GM19043 (cell line): Measurements from ENCODE around the gene KCNA4.
"Not testable (repeated sequence)": the region's sequence is repeated elsewhere in the genome, so short reads cannot be mapped to it uniquely, and the experiment has no call there.

Experiments used
- ATAC-seq: cut with Tn5 transposase; IDR thresholded peaks from one replicate; pipeline ENCODE4 v1.9.1; 2021; ENCODE audit warnings: low read depth; ENCODE audit not compliant: unreplicated experiment

KCNA4 gene

DNA sequence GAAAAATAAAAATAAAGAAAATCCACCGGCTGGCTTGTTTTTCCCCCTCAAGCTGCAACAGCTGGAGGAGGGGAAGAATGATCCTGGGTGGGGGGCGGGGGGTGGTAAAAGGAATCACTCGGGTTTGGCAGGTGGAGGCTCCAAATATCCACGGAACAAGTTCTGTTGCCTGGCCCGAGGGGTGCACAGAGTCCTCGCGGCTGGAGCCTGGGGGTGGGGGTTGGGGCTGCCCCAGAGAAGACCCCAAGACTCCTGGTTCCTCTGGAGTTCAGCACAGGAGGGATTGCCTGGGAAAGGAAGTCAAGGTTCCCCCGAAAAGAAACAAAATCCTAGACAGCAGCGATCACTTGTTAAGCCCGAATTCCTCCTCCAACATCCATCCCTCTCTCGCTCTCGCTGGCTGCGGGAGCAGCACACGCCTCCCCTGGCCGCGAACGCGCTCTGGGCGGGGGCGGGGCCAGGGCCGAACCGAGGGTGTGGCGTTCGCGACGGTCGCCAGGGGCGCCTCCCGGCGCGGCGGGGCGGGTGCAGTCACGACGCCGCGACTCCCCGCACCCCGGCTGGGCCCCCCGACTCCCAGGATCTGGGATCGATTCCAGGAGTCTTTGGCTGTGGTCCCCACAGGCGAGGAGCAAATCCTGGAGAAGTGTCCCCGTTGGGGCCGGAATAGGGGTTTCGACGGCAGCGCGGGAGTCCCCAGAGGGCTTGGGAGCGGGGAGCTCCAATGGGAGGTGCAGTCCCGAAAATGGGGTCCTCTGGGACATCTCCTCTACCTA lies at the start of gene KCNA4:
KCNA4 (minus strand) TSS at position 443 of the 776 bp plus-strand sequence. CDS start 4,352 bp downstream, outside the sequence.
- ATAC-seq = no peak

DNA sequence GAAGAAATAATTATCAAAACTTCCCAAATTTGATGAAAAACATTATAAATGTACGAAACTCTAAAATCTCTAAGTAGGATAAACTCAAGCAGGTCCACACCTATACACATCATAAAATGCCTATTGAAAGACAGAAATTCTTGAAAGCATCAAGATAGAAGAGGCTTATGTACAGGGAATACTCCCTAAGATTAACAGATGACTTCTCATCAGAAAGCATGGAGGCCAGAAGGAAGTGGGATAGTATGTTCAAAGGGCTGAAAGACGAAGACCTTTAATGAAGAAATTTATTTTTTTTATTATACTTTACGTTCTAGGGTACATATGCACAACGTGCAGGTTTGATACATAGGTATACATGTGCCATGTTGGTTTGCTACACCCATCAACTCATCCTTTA lies 45.3 kb upstream of the KCNA4 start:
- no peak for ATAC-seq

DNA sequence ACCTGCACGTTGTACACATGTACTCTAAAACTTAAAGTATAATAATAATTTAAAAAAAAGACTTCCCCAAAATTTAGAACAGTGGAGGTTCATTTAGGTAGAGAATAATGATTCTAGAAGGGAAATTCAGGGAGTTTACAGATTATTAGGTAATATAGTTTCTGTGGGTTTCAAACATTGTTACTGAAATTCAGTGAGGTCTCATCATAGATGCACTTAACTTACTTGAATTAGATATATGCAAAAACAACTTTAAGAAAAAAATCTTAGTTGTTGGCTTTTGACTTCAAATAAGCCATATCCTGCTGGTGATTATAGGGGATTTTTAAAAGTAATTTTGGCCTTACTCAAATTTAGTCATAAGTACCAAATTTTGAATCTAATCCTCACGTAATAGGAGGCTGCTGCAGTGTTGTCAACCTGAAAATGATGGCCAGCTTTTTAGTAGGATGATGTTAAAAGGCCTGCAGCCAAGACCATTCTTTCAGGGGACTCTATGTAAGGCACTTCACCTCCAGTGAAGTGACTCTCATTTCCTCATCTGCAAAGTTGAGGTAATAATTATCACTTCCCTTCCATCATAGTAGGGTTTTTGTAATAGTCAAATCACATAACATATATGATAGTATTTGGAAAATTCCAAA lies 42.5 kb upstream of the KCNA4 start:
- ATAC-seq = no peak

DNA sequence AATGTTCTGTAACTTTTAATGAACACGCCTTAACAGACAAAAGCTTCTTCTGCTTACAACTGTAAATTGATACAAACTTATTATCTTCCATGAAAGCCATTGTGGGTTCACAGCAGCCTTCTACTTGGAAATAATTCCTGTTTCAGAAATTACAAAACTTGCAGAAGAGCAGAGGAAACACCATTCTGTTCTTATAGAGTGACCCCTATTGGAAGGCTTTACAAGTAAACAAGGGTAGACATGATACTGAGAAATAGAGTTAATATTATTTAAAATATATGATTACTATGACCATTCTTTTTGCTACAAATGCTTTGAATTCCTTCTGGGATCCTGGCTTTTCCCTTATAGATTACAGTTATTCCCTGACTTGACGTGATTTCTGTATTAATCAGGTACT lies 32.4 kb upstream of the KCNA4 start:
- no peak for ATAC-seq

DNA sequence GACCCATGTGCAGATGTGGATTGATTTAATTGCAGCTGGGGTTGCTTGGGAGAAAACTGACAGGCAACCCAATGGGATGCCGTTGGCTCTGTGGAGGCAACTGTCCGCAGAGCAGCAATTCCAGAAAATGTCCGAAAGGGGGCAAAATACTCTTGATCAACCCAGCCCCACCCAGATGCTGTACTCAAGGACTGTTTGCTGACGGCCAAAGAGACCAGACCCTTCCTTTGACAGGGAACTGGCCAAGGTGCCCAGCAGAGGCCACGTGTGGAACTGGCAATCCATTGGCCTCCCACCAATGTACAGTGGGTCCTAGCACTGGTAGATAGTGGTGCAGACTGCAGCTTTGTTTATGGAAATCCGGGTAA lies 29.7 kb upstream of the KCNA4 start:
- ATAC-seq = no peak

DNA sequence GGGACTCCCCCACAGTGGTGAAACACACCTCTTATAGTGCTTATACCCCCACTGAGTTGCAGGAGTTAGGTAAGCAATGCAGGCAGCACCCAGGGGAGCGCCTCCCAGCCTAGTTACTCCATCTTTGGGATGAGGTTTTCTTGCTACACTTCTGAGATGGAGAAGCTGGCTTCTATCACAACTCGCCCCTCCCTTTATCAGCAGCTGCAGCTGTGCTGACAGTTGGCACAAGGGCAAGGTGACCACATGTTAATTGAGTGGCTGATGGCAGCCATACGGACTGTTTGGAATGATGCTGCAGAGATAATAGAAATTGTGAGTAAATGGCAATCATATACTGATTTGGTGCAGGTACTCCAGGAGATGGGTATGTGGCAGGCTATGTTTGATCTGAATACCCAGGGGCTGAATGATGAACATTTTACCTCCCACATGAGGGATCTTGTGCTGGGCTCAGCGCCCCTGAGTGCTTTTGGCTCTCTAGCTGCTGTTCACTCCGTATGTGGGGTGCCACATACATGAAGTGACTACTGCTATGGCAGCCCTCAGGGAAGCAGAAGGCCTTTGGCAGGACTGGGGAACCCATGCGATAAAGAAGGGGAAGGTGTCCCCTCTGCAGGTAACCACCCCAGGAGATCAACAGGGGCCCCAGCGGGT lies 29.2 kb upstream of the KCNA4 start:
- no peak for ATAC-seq

DNA sequence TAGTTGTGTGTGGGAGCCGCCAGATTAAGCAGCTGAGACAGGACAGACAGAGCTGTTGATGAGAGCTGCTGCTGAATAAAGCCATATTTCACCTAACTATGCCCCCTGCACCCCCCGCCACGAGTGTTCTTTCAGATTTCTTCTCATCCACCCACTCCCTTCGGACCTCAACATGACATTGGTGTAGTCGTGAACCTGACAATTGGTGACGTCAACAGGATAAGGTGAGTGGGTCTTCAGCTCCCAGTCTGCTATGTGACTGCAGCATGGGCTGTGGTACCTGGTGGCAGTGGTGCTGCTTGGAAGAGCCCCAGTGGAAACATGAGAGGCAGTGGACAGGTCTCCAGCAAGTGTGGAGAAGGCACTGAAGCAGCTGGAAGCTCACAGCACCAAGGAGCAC lies 28.3 kb upstream of the KCNA4 start:
- ATAC-seq = no peak

DNA sequence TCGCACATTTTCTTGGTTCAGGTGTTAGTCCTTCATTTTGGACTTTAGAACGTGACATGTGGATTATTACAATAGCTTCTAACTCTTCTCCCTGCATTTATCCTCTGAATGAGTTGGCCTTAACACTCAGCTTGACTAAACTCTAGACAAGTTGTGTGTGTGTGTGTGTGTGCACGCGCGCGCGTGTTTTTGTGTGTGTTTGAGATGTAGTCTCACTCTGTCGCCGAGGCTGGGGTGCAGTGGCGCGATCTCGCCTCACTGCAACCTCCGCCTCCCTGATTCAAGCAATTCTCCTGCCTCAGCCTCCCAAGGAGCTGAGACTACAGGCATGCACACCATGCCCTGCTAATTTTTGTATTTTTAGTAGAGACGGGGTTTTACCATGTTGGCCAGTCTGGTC lies 24.3 kb upstream of the KCNA4 start:
- no peak for ATAC-seq

DNA sequence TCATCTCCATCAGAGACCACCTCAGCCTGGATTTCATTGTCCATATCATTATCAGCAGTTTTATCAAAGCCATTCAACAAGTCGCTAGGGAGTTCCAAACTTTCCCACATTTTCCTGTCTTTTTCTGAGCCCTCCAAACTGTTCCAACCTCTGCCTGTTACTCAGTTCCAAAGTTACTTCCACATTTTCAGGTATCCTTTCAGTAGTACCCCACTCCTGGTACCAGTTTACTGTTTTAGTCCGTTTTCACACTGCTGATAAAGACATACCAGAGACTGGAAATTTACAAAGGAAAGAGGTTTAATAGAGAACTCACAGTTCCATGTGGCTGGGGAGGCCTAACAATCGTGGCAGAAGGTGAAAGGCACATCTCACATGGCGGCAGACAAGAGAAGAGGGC lies 17.9 kb upstream of the KCNA4 start:
- not testable (repeated sequence) for ATAC-seq

DNA sequence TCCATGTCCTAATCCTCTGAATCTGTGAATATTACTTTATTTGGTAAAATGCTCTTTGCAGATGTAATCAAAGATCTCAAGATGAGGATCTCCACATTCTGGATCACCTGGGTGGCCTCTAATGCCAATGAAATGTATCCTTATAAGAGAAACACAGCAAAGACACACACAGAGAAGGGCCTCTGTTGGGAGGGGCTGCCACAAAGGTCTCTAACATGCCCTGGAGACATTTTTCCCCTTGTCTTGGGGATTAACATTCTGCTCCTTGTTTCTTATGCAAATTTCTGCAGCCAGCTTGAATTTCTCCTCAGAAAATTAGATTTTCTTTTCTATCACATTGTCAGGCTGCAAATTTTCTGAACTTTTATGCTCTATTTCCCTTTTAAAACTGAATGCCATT lies 17.3 kb upstream of the KCNA4 start:
- not testable (repeated sequence) for ATAC-seq

DNA sequence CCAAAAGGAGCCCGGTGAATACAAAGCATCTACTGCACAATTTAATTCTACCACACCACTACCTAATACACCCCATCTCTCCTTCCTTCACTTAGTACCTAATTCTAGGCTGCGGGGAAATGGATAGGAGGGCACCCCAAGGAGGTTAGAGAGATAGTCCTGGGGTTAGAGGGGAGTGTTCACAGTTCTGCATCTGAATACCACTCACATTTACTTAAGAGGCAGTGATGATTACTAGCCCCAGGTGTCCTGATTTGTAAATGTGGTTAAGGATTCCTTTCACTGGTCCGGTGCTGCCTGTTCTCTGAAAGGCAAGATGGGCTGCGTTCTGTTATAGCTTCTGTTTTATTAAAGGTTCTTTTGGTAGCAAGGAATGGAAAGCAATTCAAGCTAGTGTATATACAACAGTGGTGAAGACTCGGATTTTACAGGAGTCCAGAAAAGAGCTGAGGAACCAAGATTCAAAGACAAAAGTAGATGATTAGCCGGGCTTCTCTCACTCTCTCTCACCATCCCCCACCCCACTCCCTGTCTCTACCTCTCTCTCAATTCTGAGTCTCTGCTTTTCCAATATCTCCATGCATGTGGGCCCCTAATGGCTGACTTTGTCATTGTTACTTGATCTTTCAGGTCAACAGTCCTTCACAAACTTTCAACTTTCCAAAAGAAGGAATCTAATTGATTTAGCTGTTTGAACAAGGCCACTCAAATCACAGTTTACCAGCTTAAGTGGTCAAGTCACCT lies 8.7 kb upstream of the KCNA4 start:
- no peak for ATAC-seq

DNA sequence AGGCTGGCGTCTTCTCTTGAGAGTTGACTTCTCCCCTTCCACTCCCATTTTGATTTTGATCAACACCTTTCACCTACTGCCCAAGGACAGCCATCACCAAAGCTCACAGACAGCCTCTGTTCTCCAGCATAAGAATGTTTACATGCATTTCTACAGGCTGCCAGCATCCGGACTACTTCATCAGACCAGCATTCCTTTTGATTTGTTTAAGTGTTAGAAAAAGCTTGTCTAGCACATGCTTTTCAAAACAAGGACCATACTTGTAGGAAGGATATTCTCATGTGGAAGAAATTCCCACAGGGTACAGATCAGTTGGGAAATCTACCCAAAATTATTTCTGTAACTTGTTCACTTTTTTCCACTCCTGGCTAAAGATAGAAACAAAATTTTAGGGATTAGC lies 6.2 kb upstream of the KCNA4 start:
- no peak for ATAC-seq

DNA sequence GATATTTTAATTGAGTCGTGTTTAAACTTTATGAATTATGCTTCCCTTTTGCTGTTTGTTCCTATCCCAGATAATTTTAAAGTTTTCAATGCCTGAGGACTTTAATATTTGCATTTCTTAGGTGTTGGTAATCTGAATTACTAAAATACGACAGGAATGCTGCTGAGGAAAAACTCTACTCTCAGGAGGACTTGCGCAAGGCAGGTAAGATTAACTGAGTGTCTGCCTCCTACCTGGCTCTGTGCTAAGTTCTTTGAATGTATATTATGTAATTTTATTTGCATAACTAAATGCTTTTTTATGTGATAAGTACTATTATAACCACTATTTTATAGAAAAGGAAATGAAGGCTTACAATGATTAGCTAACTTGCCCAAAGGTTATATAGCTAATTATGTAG lies 2.7 kb upstream of the KCNA4 start:
- no peak for ATAC-seq

DNA sequence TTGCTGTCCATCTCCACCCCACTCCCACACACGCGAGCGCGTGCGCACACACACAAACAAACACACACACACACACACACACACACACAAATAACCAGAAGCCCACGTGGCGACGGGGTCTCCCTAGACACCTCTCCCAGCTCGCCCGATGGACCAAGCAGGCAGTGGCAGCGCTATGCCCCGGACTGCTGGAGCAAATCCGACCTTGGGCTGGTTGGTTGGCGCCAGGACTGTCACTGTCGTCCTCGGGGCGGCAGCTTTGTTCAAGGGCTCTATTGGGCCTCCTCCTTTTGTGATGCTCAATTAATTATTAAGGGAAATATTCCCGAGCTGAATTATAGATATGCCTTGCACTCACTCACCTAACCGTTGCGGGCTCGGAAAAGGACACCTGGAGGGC lies 1.7 kb upstream of the KCNA4 start:
- no peak for ATAC-seq

DNA sequence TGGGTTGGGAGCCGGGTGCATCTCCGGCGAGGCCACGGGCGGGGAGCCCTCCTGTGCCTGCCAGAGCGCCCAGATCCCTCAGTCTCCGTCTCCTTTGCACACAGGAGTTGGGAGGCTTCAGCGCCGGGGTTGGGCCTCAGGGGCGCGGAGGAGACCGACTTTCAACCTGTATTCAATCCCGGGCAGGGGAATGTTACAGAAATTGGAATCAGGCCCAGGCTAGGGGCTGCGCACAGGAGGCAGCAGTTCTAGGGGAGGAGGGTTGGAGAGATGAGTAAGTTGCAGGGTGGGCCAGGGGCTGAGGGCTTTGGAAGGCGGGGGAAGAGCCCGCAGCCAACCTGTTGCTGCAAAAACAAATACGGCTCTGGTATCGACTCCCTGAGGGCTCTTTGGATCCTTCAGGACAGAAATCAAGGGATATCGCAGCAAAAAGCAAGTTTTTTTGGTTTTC lies 640 bp upstream of the KCNA4 start:
- ATAC-seq = no peak

DNA sequence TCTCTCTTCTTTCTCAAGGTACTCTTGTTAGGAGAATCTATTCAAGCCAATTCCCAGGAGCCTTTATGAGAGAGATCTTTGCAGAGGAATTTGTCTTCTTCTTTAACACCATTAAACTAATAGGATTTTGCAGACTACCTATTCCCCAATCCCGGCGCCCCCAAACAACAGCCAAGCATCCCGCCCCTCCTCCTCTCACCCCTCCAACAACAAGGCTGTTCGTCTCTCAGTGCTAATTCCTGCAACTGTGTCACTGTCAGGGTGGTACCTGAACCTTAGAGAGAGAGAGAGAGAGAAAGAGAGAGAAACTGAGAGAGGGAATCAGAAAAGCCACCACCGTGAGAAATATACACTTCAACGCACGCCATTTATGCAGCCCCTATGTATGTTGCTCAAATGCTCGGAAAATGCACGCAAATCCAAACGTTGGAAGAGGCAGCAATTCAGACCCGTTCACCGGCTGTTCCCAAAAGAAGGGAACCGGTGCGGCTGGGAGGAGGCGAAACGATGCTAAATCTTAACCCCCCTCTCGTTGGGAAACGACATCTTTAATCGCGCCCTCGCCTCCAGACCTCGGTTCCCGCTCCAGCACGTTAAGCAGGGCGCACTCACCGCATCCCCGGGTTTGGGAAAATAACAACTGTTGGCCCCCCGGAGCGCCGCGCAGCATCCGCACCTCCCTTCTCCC lies 961 bp downstream of the KCNA4 start:
- ATAC-seq = no peak

DNA sequence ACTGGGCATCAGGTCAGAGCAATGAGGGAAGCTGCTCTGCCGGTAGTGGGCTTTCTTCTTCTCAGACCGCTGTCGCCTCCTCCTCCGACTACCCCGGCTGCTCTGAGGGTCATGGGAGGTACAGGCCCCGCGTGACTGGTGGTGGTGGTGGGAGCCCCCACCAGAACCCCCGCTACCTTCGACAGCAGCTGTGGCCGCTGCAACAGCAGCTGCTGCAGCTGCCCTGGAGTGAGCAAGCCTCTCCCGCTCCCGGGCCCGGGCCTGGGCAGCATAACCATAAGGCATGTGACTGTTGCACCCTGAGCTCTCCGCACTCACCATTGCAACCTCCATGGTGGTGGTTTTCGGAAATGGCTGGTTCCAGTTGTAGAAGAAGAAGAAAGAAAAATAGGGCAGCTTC lies 4.5 kb downstream of the KCNA4 start:
- ATAC-seq = no peak

DNA sequence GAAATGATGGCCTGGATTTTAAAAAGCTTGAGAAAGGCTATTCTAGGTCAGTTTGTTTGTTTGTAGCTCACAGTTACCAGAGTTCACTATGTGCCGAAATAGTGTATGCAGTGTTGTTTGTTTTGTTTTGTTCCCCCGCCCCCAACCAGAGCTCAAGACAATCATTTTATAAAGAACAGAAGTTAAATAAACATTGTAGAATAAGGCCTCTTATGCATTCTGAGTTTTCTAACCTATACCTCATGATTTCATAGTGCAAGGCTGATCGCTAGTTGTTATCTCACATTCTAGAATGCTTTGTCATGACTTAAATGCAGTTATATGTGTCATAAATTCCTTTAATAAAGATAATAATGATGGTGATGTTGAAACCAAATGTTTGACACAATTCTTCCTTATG lies 7.8 kb downstream of the KCNA4 start:
- ATAC-seq = no peak

DNA sequence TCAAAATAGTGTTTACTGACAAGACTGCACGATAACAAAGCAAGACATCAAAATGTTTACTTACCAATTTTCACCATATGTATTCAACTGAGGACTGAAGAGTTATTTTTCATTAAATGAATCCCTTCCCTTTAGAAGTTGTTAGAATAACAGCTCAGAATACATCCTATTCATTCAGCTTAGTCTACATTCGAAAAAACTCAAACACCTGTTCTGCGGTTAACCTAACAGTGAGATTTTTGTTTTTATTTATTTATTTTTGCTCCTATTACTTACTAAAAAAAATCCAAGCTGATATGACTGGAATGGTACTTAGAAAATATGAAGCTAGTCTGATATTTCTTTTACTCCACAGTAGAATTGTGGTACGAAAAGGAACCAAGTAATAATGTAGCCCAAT lies 10.0 kb downstream of the KCNA4 start:
- ATAC-seq = no peak

DNA sequence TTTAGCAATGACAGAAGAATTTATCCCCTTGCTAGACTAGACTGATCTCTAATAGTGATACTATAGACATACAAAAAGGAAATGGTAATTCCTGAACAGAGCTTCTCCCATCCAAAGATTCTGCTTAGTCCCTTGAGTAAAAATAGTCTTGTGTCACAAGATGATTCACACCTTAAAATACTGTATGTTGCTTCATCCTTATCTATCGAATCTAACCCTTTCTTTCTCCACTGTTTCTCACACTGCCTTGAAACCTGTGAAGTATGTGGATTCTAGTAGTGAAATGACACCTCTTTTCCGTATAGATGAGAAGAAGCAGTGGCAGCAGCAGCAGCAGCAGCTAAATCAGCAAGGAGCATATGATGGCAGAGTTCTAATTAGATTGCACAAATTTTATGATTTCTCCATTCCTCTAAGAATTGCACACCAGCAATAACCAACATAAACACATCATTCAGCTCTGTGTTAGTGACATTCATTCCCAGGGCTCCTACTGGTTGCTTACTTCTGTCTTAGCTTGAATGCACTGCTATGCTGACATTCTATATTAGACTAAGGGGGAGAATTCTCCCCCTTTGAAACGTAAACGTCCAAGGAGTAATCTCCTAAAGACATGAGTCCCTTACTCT lies 14.6 kb downstream of the KCNA4 start:
- no peak for ATAC-seq
